ENCODE measurements around the gene TBL1XR1. TPM values are rescaled to one million over a fixed set of nuclear protein-coding genes. Genes with fewer than 3 reads are reported as not detected.

Gene TBL1XR1
- total RNA-seq, 1 experiment from 2014 or later = 87.3 TPM

- no peak for DNase-seq (ENCODE audit: low read depth, low spot score)
- in situ Hi-C loops (cut with HindIII; ENCODE audit: low pct_unique_long_range_greater_than_20kb, low sequenced_read_pairs) = no loop called here
Measured at GRCh38 chr3:177106594-177106993, 90.7 kb downstream of the TBL1XR1 start.

GRCh38 chr3:177106184-177106583, 91.1 kb downstream of the TBL1XR1 start:
- in situ Hi-C loops (cut with HindIII; ENCODE audit: low pct_unique_long_range_greater_than_20kb, low sequenced_read_pairs) = no loop called here
- no peak for DNase-seq (ENCODE audit: low read depth, low spot score)

- no peak for DNase-seq (ENCODE audit: low read depth, low spot score)
- in situ Hi-C loops (cut with HindIII; ENCODE audit: low pct_unique_long_range_greater_than_20kb, low sequenced_read_pairs) = no loop called here
Measured at GRCh38 chr3:177105623-177106022, 91.7 kb downstream of the TBL1XR1 start.

GRCh38 chr3:177104299-177104992, 92.8 kb downstream of the TBL1XR1 start:
- in situ Hi-C loops (cut with HindIII; ENCODE audit: low pct_unique_long_range_greater_than_20kb, low sequenced_read_pairs) = no loop called here
- no peak for DNase-seq (ENCODE audit: low read depth, low spot score)

GRCh38 chr3:177102553-177102952, 94.7 kb downstream of the TBL1XR1 start:
- in situ Hi-C loops (cut with HindIII; ENCODE audit: low pct_unique_long_range_greater_than_20kb, low sequenced_read_pairs) = no loop called here
- DNase-seq (ENCODE audit: low read depth, low spot score) = no peak

- DNase-seq (ENCODE audit: low read depth, low spot score) = no peak
- in situ Hi-C loops (cut with HindIII; ENCODE audit: low pct_unique_long_range_greater_than_20kb, low sequenced_read_pairs) = no loop called here
Measured at GRCh38 chr3:177098551-177098950, 98.7 kb downstream of the TBL1XR1 start.

- in situ Hi-C loops (cut with HindIII; ENCODE audit: low pct_unique_long_range_greater_than_20kb, low sequenced_read_pairs) = no loop called here
- no peak for DNase-seq (ENCODE audit: low read depth, low spot score)
Measured at GRCh38 chr3:177096615-177097014, 100.7 kb downstream of the TBL1XR1 start.

- DNase-seq (ENCODE audit: low read depth, low spot score) = no peak
- in situ Hi-C loops (cut with HindIII; ENCODE audit: low pct_unique_long_range_greater_than_20kb, low sequenced_read_pairs) = no loop called here
Measured at GRCh38 chr3:177093966-177094365, 103.3 kb downstream of the TBL1XR1 start.

GRCh38 chr3:177089901-177090300, 107.4 kb downstream of the TBL1XR1 start:
- in situ Hi-C loops (cut with HindIII; ENCODE audit: low pct_unique_long_range_greater_than_20kb, low sequenced_read_pairs) = no loop called here
- no peak for DNase-seq (ENCODE audit: low read depth, low spot score)

- in situ Hi-C loops (cut with HindIII; ENCODE audit: low pct_unique_long_range_greater_than_20kb, low sequenced_read_pairs) = no loop called here
- DNase-seq (ENCODE audit: low read depth, low spot score) = no peak
Measured at GRCh38 chr3:177089110-177089509, 108.2 kb downstream of the TBL1XR1 start.

- in situ Hi-C loops (cut with HindIII; ENCODE audit: low pct_unique_long_range_greater_than_20kb, low sequenced_read_pairs) = no loop called here
- no peak for DNase-seq (ENCODE audit: low read depth, low spot score)
Measured at GRCh38 chr3:177085794-177086193, 111.5 kb downstream of the TBL1XR1 start.

GRCh38 chr3:177084616-177085015, 112.7 kb downstream of the TBL1XR1 start:
- in situ Hi-C loops (cut with HindIII; ENCODE audit: low pct_unique_long_range_greater_than_20kb, low sequenced_read_pairs) = no loop called here
- DNase-seq (ENCODE audit: low read depth, low spot score) = no peak

- in situ Hi-C loops (cut with HindIII; ENCODE audit: low pct_unique_long_range_greater_than_20kb, low sequenced_read_pairs) = no loop called here
- DNase-seq (ENCODE audit: low read depth, low spot score) = no peak
Measured at GRCh38 chr3:177080122-177080521, 117.2 kb downstream of the TBL1XR1 start.

- no peak for DNase-seq (ENCODE audit: low read depth, low spot score)
- in situ Hi-C loops (cut with HindIII; ENCODE audit: low pct_unique_long_range_greater_than_20kb, low sequenced_read_pairs) = no loop called here
Measured at GRCh38 chr3:177079684-177080083, 117.6 kb downstream of the TBL1XR1 start.

- DNase-seq (ENCODE audit: low read depth, low spot score) = no peak
- in situ Hi-C loops (cut with HindIII; ENCODE audit: low pct_unique_long_range_greater_than_20kb, low sequenced_read_pairs) = no loop called here
Measured at GRCh38 chr3:177071496-177072156, 125.7 kb downstream of the TBL1XR1 start.

- in situ Hi-C loops (cut with HindIII; ENCODE audit: low pct_unique_long_range_greater_than_20kb, low sequenced_read_pairs) = no loop called here
- DNase-seq (ENCODE audit: low read depth, low spot score) = no peak
Measured at GRCh38 chr3:177069514-177070329, 127.6 kb downstream of the TBL1XR1 start.

- DNase-seq (ENCODE audit: low read depth, low spot score) = no peak
- in situ Hi-C loops (cut with HindIII; ENCODE audit: low pct_unique_long_range_greater_than_20kb, low sequenced_read_pairs) = no loop called here
Measured at GRCh38 chr3:177068967-177069366, 128.3 kb downstream of the TBL1XR1 start.

- in situ Hi-C loops (cut with HindIII; ENCODE audit: low pct_unique_long_range_greater_than_20kb, low sequenced_read_pairs) = no loop called here
- no peak for DNase-seq (ENCODE audit: low read depth, low spot score)
Measured at GRCh38 chr3:177066068-177066467, 131.2 kb downstream of the TBL1XR1 start.
